ENCODE results near the gene KRTAP10-2.

GRCh38 chr21:44528634-44528995, 22.7 kb downstream of the KRTAP10-2 start:
- TF ChIP-seq ZBTB17 (CRISPR knock-in tag; IDR thresholded peaks at IDR 0.05) = no peak
- TF ChIP-seq MIER1 (IDR thresholded peaks at IDR 0.05; ENCODE audit: low read depth) = no peak
- no peak for TF ChIP-seq ZBTB11 (CRISPR knock-in tag; IDR thresholded peaks at IDR 0.05)
- no peak for TF ChIP-seq ZNF282 (CRISPR knock-in tag; IDR thresholded peaks at IDR 0.05)
- no peak for TF ChIP-seq POLR2A (conservative IDR thresholded peaks at IDR 0.05)
- no peak for TF ChIP-seq MTA2 (IDR thresholded peaks at IDR 0.05; ENCODE audit: low read depth)
- no peak for TF ChIP-seq ID3 (CRISPR knock-in tag; IDR thresholded peaks at IDR 0.05)
- TF ChIP-seq ID3 (tag; IDR thresholded peaks at IDR 0.05) = no peak
- TF ChIP-seq KLF16 (IDR thresholded peaks at IDR 0.05) = no peak
- TF ChIP-seq ZNF696 (CRISPR knock-in tag; conservative IDR thresholded peaks at IDR 0.05) = no peak
- TF ChIP-seq ZNF124 (CRISPR knock-in tag; IDR thresholded peaks at IDR 0.05) = no peak
- TF ChIP-seq CHD2 (IDR thresholded peaks at IDR 0.05; ENCODE audit: low read depth, low read length) = no peak
- TF ChIP-seq EGR1 (conservative IDR thresholded peaks at IDR 0.05) = no peak
- TF ChIP-seq ELF4 (CRISPR knock-in tag; IDR thresholded peaks at IDR 0.05) = no peak
- no peak for TF ChIP-seq ELF2 (CRISPR knock-in tag; IDR thresholded peaks at IDR 0.05)

All from K562 (cell line).